Neutrophil (primary cell): ENCODE results near the gene TBC1D22A.

Experiments used
- H3K27ac ChIP-seq: fragments of 200-600 bp; sonication (generic); 2 replicates; pipeline ENCODE4 v1.5.1; 2016; ENCODE audit warnings: mild to moderate bottlenecking, moderate library complexity
- H3K27me3 ChIP-seq: fragments of 200-600 bp; sonication (generic); 2 replicates; pipeline ENCODE4 v1.6.0; 2016; ENCODE audit warnings: mild to moderate bottlenecking
- H3K36me3 ChIP-seq: fragments of 200-600 bp; sonication (generic); 2 replicates; pipeline ENCODE4 v1.5.1; 2017
- H3K4me1 ChIP-seq, 2 experiments: fragments of 200-600 bp in 1 of 2; sonication (generic) in 1 of 2; 1 replicate in 1 of 2; 2 replicates in 1 of 2; pipeline versions ENCODE4 v1.5.1 to v1.6.1; 2013 to 2016; ENCODE audit warnings: low read depth in 1 of 2, low read length in 1 of 2, mild to moderate bottlenecking in 1 of 2, moderate library complexity in 1 of 2; ENCODE audit not compliant: control insufficient read depth in 1 of 2, insufficient read depth in 1 of 2
- H3K4me3 ChIP-seq, 2 experiments: fragments of 200-600 bp in 1 of 2; sonication (generic) in 1 of 2; 1 replicate in 1 of 2; 2 replicates in 1 of 2; pipeline ENCODE4 v1.5.1; 2013 to 2016; ENCODE audit warnings: low read depth in 1 of 2, low read length in 1 of 2, mild to moderate bottlenecking in 1 of 2, moderate library complexity in 1 of 2
- H3K9me3 ChIP-seq: fragments of 200-600 bp; sonication (generic); 2 replicates; pipeline ENCODE4 v1.5.1; 2016
- CTCF ChIP-seq: fragments of 200-600 bp; sonication (generic); IDR thresholded peaks from 2 replicates; pipeline ENCODE4 v1.5.1; 2016; ENCODE audit warnings: antibody characterized with exemption

The TBC1D22A gene

GRCh38 chr22:46965555-46966494 lies 203.4 kb downstream of the TBC1D22A start:
- no peaks in the 10 kb centered on the region for H3K9me3 ChIP-seq
- peaks cover 16 to 19% of the 10 kb centered on the region in 2 experiments for H3K4me1 ChIP-seq
- no peak for TF ChIP-seq CTCF
- no peaks in the 10 kb centered on the region for H3K36me3 ChIP-seq
- H3K27me3 ChIP-seq: no peaks in the 10 kb centered on the region
- no peak overlapping the region for H3K27ac ChIP-seq
- H3K4me3 ChIP-seq: no peak overlapping the region

- no peak for TF ChIP-seq CTCF
- peaks cover 10 to 13% of the 10 kb centered on the region in 2 experiments for H3K4me1 ChIP-seq
- no peaks in the 10 kb centered on the region for H3K27me3 ChIP-seq
- H3K4me3 ChIP-seq: no peak overlapping the region
- no peak overlapping the region for H3K27ac ChIP-seq
- no peaks in the 10 kb centered on the region for H3K9me3 ChIP-seq
- no peaks in the 10 kb centered on the region for H3K36me3 ChIP-seq
Measured at GRCh38 chr22:46966495-46966845, 204.0 kb downstream of the TBC1D22A start.

GRCh38 chr22:46966846-46967245 lies 204.4 kb downstream of the TBC1D22A start:
- Histone ChIP-seq H3K27ac (no peak overlapping the region), H3K9me3 (no peaks in the 10 kb centered on the region), H3K4me3 (no peak overlapping the region), H3K4me1 (peaks cover 7 to 9% of the 10 kb centered on the region in 2 experiments), H3K36me3 (no peaks in the 10 kb centered on the region), H3K27me3 (no peaks in the 10 kb centered on the region)
- no peak for TF ChIP-seq CTCF

- H3K36me3 ChIP-seq: peaks cover 4% of the 10 kb centered on the region
- no peak overlapping the region for H3K4me3 ChIP-seq
- TF ChIP-seq CTCF: no peak
- no peak overlapping the region for H3K27ac ChIP-seq
- peaks cover 0 to under 1% of the 10 kb centered on the region in 2 experiments for H3K4me1 ChIP-seq
- no peaks in the 10 kb centered on the region for H3K9me3 ChIP-seq
- H3K27me3 ChIP-seq: no peaks in the 10 kb centered on the region
Measured at GRCh38 chr22:46967445-46968358, 205.3 kb downstream of the TBC1D22A start.

GRCh38 chr22:46968359-46968740 lies 205.9 kb downstream of the TBC1D22A start:
- no peaks in the 10 kb centered on the region for H3K4me1 ChIP-seq
- peaks cover 4% of the 10 kb centered on the region for H3K36me3 ChIP-seq
- no peak overlapping the region for H3K27ac ChIP-seq
- no peak for TF ChIP-seq CTCF
- no peak overlapping the region for H3K4me3 ChIP-seq
- no peaks in the 10 kb centered on the region for H3K9me3 ChIP-seq
- no peaks in the 10 kb centered on the region for H3K27me3 ChIP-seq
